ENCODE data around the gene PNLIPRP2.

- TF ChIP-seq, protein P1, sequence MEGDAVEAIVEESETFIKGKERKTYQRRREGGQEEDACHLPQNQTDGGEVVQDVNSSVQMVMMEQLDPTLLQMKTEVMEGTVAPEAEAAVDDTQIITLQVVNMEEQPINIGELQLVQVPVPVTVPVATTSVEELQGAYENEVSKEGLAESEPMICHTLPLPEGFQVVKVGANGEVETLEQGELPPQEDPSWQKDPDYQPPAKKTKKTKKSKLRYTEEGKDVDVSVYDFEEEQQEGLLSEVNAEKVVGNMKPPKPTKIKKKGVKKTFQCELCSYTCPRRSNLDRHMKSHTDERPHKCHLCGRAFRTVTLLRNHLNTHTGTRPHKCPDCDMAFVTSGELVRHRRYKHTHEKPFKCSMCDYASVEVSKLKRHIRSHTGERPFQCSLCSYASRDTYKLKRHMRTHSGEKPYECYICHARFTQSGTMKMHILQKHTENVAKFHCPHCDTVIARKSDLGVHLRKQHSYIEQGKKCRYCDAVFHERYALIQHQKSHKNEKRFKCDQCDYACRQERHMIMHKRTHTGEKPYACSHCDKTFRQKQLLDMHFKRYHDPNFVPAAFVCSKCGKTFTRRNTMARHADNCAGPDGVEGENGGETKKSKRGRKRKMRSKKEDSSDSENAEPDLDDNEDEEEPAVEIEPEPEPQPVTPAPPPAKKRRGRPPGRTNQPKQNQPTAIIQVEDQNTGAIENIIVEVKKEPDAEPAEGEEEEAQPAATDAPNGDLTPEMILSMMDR (IDR thresholded peaks at IDR 0.05) = no peak
- no peak for TF ChIP-seq POLR2AphosphoS5 (IDR thresholded peaks at IDR 0.05)
Measured at GRCh38 chr10:116673866-116674265, 53.1 kb downstream of the PNLIPRP2 start.

Measured in esophagus muscularis mucosa (tissue), 3 donors.